Lung (tissue), 12 donors: Measurements from ENCODE around the gene SLC18A2. TPM values are rescaled to one million over a fixed set of nuclear protein-coding genes. Genes with fewer than 3 reads are reported as not detected.

Experiments
- ATAC-seq: fragments of 200-7000 bp; cut with Tn5 transposase; one replicate; pipeline ENCODE4 v1.9.1; 2020; ENCODE audit warnings: moderate number of reproducible peaks; ENCODE audit not compliant: insufficient read depth, low FRiP score
- DNase-seq, 3 donors: peaks; one replicate each; pipeline ENCODE4 v3.0.0-alpha.2; 2013 to 2017
- H3K27ac ChIP-seq, 2 donors: one replicate each; pipeline ENCODE4 v1.5.1; 2013; ENCODE audit warnings: mild to moderate bottlenecking in 2 of 2, moderate library complexity in 2 of 2, control low read depth in 1 of 2, inconsistent platforms in 1 of 2, low read depth in 1 of 2, low read length in 1 of 2
- H3K27me3 ChIP-seq, 3 donors: one replicate each; pipeline ENCODE4 v1.5.1; 2013; ENCODE audit warnings: low read length in 2 of 3; ENCODE audit not compliant: control insufficient read depth in 3 of 3, insufficient read depth in 3 of 3
- H3K36me3 ChIP-seq, 4 donors: one replicate each; pipeline ENCODE4 v1.5.1; 2013; ENCODE audit warnings: low read length in 4 of 4, mild to moderate bottlenecking in 1 of 4, moderate library complexity in 1 of 4; ENCODE audit not compliant: control insufficient read depth in 4 of 4, insufficient read depth in 4 of 4
- H3K4me1 ChIP-seq, 5 donors: one replicate each; pipeline ENCODE4 v1.5.1; 2013; ENCODE audit warnings: low read length in 5 of 5, mild to moderate bottlenecking in 2 of 5, moderate library complexity in 1 of 5; ENCODE audit not compliant: control insufficient read depth in 5 of 5, insufficient read depth in 5 of 5
- H3K4me3 ChIP-seq: one replicate; pipeline ENCODE4 v1.5.1; 2013; ENCODE audit warnings: mild to moderate bottlenecking, control low read depth, moderate library complexity
- H3K9ac ChIP-seq, 2 donors: one replicate each; pipeline ENCODE4 v1.5.1; 2013; ENCODE audit warnings: low read length in 2 of 2, control low read depth in 1 of 2; ENCODE audit not compliant: insufficient read depth in 1 of 2
- H3K9me3 ChIP-seq, 4 donors: one replicate each; pipeline ENCODE4 v1.5.1; 2013; ENCODE audit warnings: low read length in 3 of 4, mild to moderate bottlenecking in 1 of 4, moderate library complexity in 1 of 4; ENCODE audit not compliant: control insufficient read depth in 4 of 4, insufficient read depth in 3 of 4
- WGBS, 2 donors: extraction: QIAGEN DNeasy Blood & Tissue Kit; methylation state at CpG; one replicate each; pipeline ENCODE4 v1.1.7; 2013; 5-methylcytosine and 5-hydroxymethylcytosine counted together
- polyA plus RNA-seq, 2 donors: library from polyadenylated mRNA; stranded (reverse); fragments of 200-250 nt; gene quantifications; one replicate each; pipeline ENCODE4 v1.2.1, GENCODE V29; 2013
- total RNA-seq, 2 donors: library from RNA; depleted of rRNA in 1 of 2; stranded (reverse); fragments of >200 nt in 1 of 2; gene quantifications; one replicate each; pipeline ENCODE4 v1.2.1, GENCODE V29; 2014 to 2021
- TF ChIP-seq, protein P1 (sequence below): IDR thresholded peaks from 2 replicates; pipeline ENCODE4 v1.5.1; 2012; ENCODE audit warnings: mild to moderate bottlenecking; ENCODE audit errors: control extremely low read depth, extremely low read depth
- donor health status: control.
- donor health status: control.
- donor health status: Bipolar disorder and iron deficiency.
- donor health status: healthy.
- donor health status: DM: yes; HTN: yes; CAD: no.

SLC18A2 gene
- total and polyA plus RNA-seq, 4 donors, result 0.21 to 3.7 (median 0.65) TPM

DNA sequence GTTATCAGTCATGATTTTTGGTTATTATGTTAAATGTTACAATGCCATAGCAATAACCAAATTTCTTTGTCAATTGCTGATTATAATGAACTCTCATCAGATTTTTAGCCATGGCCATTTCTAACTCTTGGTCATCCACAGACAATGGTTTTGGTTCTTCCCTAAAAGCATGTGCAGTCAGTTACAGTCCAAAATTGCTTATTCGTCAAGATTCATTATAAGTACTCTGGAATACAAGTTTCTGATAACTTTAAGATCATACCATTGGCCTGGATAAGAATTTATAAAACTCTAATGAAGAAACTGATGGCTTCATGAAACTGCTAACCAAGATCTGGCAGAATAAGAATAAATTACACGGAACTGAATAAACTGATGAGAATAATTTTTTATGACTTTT is 83.5 kb downstream of the SLC18A2 start:
- H3K9me3 ChIP-seq, result no peaks in the 10 kb centered on the region
- no peak overlapping the region for H3K27ac ChIP-seq
- H3K4me1 ChIP-seq, result peaks cover 0 to 13% (median 0%) of the 10 kb centered on the region in 5 donors
- TF ChIP-seq, protein P1, sequence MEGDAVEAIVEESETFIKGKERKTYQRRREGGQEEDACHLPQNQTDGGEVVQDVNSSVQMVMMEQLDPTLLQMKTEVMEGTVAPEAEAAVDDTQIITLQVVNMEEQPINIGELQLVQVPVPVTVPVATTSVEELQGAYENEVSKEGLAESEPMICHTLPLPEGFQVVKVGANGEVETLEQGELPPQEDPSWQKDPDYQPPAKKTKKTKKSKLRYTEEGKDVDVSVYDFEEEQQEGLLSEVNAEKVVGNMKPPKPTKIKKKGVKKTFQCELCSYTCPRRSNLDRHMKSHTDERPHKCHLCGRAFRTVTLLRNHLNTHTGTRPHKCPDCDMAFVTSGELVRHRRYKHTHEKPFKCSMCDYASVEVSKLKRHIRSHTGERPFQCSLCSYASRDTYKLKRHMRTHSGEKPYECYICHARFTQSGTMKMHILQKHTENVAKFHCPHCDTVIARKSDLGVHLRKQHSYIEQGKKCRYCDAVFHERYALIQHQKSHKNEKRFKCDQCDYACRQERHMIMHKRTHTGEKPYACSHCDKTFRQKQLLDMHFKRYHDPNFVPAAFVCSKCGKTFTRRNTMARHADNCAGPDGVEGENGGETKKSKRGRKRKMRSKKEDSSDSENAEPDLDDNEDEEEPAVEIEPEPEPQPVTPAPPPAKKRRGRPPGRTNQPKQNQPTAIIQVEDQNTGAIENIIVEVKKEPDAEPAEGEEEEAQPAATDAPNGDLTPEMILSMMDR, result no peak
- ATAC-seq (no peak), DNase-seq (no peak)
- H3K9ac ChIP-seq, result no peak overlapping the region
- peaks cover 0 to 2% (median 0%) of the 10 kb centered on the region in 4 donors for H3K36me3 ChIP-seq
- WGBS, 2 donors, result 96 to 97% methylated on average over 2 of the region's 2 CpGs
- H3K4me3 ChIP-seq, result no peak overlapping the region
- no peaks in the 10 kb centered on the region for H3K27me3 ChIP-seq

- H3K4me1 ChIP-seq, result peaks cover 0 to 9% (median 0%) of the 10 kb centered on the region in 5 donors
- H3K4me3 ChIP-seq, result no peak overlapping the region
- DNase-seq, result peak in 1 of 3 donors; percentile 8
- TF ChIP-seq, protein P1, result no peak
- no peak for ATAC-seq
- peaks cover 0 to 2% (median 0%) of the 10 kb centered on the region in 4 donors for H3K36me3 ChIP-seq
- no peaks in the 10 kb centered on the region for H3K27me3 ChIP-seq
- no peak overlapping the region for H3K9ac ChIP-seq
- H3K27ac ChIP-seq, result no peak overlapping the region
- no peaks in the 10 kb centered on the region for H3K9me3 ChIP-seq
Observed at GRCh38 chr10:117327262-117327661, 86.3 kb downstream of the SLC18A2 start.

Other genes with a start within 250 kb of the SLC18A2 start
- gene SHTN1, start 235.9 kb upstream of the SLC18A2 start, total RNA-seq, result 10 to 100 TPM; 14.4 to 28.4 TPM
- gene SHTN1, start 235.9 kb upstream of the SLC18A2 start, polyA plus RNA-seq, result 10 to 100 TPM; 14.0 to 19.0 TPM
- gene VAX1, start 102.8 kb upstream of the SLC18A2 start, total RNA-seq, result not detected
- not detected for gene VAX1, start 102.8 kb upstream of the SLC18A2 start, polyA plus RNA-seq
- not detected for gene KCNK18, start 43.6 kb upstream of the SLC18A2 start, total RNA-seq
- gene KCNK18, start 43.6 kb upstream of the SLC18A2 start, polyA plus RNA-seq, result not detected
- gene PDZD8, start 134.3 kb downstream of the SLC18A2 start, total RNA-seq, result 10 to 100 TPM; 27.5 to 32.0 TPM
- 10 to 100 TPM in 1 of 2 donors, 1 to 10 TPM in 1; 3.7 to 11.0 TPM for gene PDZD8, start 134.3 kb downstream of the SLC18A2 start, polyA plus RNA-seq